Keratinocyte (primary cell): Measurements from ENCODE around the gene BSX. TPM values are rescaled to one million over a fixed set of nuclear protein-coding genes. Genes with fewer than 3 reads are reported as not detected.

ENCODE experiments used
- DNase-seq: peaks from one replicate; pipeline ENCODE4 v3.0.0-alpha.2; 2011; ENCODE audit warnings: low read depth, missing footprints, low spot score
- FAIRE-seq: peaks from 2 replicates; lab custom pipeline; 2011; peaks lifted over from hg19 to GRCh38; lab: Jason Lieb, UNC
- H2AFZ ChIP-seq: 2 replicates; pipeline ENCODE4 v1.6.0; 2012; ENCODE audit warnings: low read length, control low read depth, inconsistent platforms; ENCODE audit not compliant: control insufficient read depth
- H3K27ac ChIP-seq: 2 replicates; pipeline ENCODE4 v1.5.1; 2011; ENCODE audit warnings: low read length; ENCODE audit not compliant: control insufficient read depth, insufficient read depth
- H3K27me3 ChIP-seq: 3 replicates; pipeline ENCODE4 v1.6.0; 2011; ENCODE audit warnings: low read length; ENCODE audit not compliant: control insufficient read depth, insufficient read depth; ENCODE audit errors: extremely low read depth
- H3K36me3 ChIP-seq, 2 experiments: 2 replicates in 1 of 2; 3 replicates in 1 of 2; pipeline ENCODE4 v1.5.1; 2011; ENCODE audit warnings: low read length in 2 of 2, mild to moderate bottlenecking in 1 of 2; ENCODE audit not compliant: control insufficient read depth in 2 of 2, insufficient read depth in 2 of 2; ENCODE audit errors: extremely low read depth in 1 of 2
- H3K4me1 ChIP-seq: 3 replicates; pipeline ENCODE4 v1.5.1; 2011; ENCODE audit warnings: low read length; ENCODE audit not compliant: control insufficient read depth, insufficient read depth; ENCODE audit errors: extremely low read depth
- H3K4me2 ChIP-seq: 3 replicates; pipeline ENCODE4 v1.6.0; 2011; ENCODE audit warnings: low read depth, low read length; ENCODE audit not compliant: control insufficient read depth, insufficient read depth; ENCODE audit errors: extremely low read depth
- H3K4me3 ChIP-seq, 3 experiments: fragments of 200-600 bp in 1 of 3; sonication (generic) in 1 of 3; 2 replicates in 2 of 3; 3 replicates in 1 of 3; pipeline ENCODE4 v1.5.1; 2011 to 2016; ENCODE audit warnings: low read length in 3 of 3, mild to moderate bottlenecking in 3 of 3, control low read depth in 2 of 3, inconsistent platforms in 1 of 3, low read depth in 1 of 3, mixed read lengths in 1 of 3, mixed run types in 1 of 3, moderate library complexity in 1 of 3; ENCODE audit not compliant: control insufficient read depth in 2 of 3, insufficient read depth in 2 of 3; ENCODE audit errors: extremely low read depth in 1 of 3
- H3K79me2 ChIP-seq: 2 replicates; pipeline ENCODE4 v1.6.0; 2012; ENCODE audit warnings: low read length; ENCODE audit not compliant: control insufficient read depth, insufficient read depth
- H3K9ac ChIP-seq: 3 replicates; pipeline ENCODE4 v1.6.0; 2011; ENCODE audit warnings: low read length; ENCODE audit not compliant: control insufficient read depth, insufficient read depth; ENCODE audit errors: extremely low read depth
- H3K9me1 ChIP-seq: 3 replicates; pipeline ENCODE4 v1.6.0; 2011; ENCODE audit warnings: low read length; ENCODE audit not compliant: control insufficient read depth, insufficient read depth; ENCODE audit errors: extremely low read depth
- H3K9me3 ChIP-seq: 2 replicates; pipeline ENCODE4 v1.5.1; 2012; ENCODE audit warnings: low read depth, low read length; ENCODE audit not compliant: control insufficient read depth
- H4K20me1 ChIP-seq: 3 replicates; pipeline ENCODE4 v1.6.0; 2011; ENCODE audit warnings: low read length; ENCODE audit not compliant: control insufficient read depth, insufficient read depth; ENCODE audit errors: extremely low read depth
- EZH2 ChIP-seq: IDR thresholded peaks from one replicate; pipeline ENCODE4 v1.6.1; 2012; ENCODE audit warnings: inconsistent platforms, mild to moderate bottlenecking, low read length, moderate library complexity
- dilution Hi-C: fragments of 300-500 bp; cut with MboI; formaldehyde crosslinking; loops from one replicate; pipeline ENCODE4 v1.7.0; 2020; ENCODE audit warnings: low sequenced_read_pairs; ENCODE audit not compliant: extremely low pct_ligation_motif_present
- polyA plus RNA-seq, 5 experiments: library from polyadenylated mRNA; depleted of rRNA in 3 of 5; stranded (reverse) in 3 of 5; stranded (forward) in 1 of 5; unstranded in 1 of 5; fragments of >200 nt; gene quantifications; 1 replicate in 1 of 5; 2 replicates in 3 of 5; 3 replicates in 1 of 5; pipeline versions ENCODE4 v1.2.1 to v1.2.3, GENCODE V29; 2011 to 2012; ENCODE audit warnings: missing spikeins in 2 of 5, low read depth in 1 of 5, low replicate concordance in 1 of 5
- TF ChIP-seq, protein P1 (sequence below), 3 experiments: IDR thresholded peaks in 1 of 3; conservative IDR thresholded peaks in 1 of 3; optimal IDR thresholded peaks in 1 of 3; 2 replicates in 2 of 3; 3 replicates in 1 of 3; pipeline versions ENCODE3 to v1.5.1; 2011; ENCODE audit warnings: low read length in 3 of 3, mild to moderate bottlenecking in 3 of 3, moderate library complexity in 2 of 3, control low read depth in 1 of 3, inconsistent platforms in 1 of 3; ENCODE audit not compliant: insufficient read depth in 2 of 3; ENCODE audit errors: extremely low read depth in 1 of 3

Gene BSX
- polyA plus RNA-seq, 1 donor (not counting 4 experiments of a cell fraction or from before 2014, with no cell fraction given), result not detected

DNA sequence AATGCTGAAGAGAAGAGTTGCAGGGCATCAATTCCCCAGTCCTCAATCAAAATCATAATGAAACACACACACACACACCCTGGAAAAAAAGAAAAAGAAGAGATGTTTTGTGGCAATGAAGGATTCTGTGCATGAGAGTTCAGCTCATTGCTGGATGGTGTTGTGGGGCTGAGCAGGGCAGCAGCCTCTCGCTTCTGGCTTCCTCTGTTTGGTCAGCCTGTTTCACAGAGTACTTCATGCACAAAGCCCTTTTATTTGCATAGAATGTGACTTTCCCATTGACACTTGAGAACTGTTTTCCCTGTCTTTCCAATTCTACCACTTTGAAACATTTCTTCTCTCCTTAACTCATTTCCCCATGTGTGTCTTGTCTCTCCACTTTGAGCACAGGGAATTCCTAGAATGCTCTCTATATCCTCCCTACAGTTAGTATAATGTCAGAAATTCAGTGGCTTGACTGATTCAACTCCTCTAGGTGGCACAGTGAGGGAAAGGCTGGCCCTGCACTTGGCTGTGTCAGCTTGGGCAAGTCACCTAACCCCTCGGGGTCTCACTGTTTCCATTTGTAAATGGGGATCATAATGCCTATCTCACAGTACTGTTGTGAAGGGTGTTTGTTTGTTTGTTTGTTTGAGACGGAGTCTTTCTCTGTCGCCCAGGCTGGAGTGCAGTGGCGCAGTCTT is 25.4 kb upstream of the BSX start:
- Histone ChIP-seq H3K9me1 (no peaks in the 10 kb centered on the region), H2AFZ (no peak overlapping the region), H3K4me3 (no peak overlapping the region), H3K79me2 (no peaks in the 10 kb centered on the region), H3K27me3 (peaks cover 7% of the 10 kb centered on the region), H3K36me3 (no peaks in the 10 kb centered on the region), H3K27ac (no peak overlapping the region), H3K9me3 (no peaks in the 10 kb centered on the region), H3K4me1 (no peaks in the 10 kb centered on the region), H3K9ac (no peak overlapping the region), H4K20me1 (no peaks in the 10 kb centered on the region), H3K4me2 (no peak overlapping the region)
- DNase-seq (no peak), FAIRE-seq (no peak)
- TF ChIP-seq, protein P1, sequence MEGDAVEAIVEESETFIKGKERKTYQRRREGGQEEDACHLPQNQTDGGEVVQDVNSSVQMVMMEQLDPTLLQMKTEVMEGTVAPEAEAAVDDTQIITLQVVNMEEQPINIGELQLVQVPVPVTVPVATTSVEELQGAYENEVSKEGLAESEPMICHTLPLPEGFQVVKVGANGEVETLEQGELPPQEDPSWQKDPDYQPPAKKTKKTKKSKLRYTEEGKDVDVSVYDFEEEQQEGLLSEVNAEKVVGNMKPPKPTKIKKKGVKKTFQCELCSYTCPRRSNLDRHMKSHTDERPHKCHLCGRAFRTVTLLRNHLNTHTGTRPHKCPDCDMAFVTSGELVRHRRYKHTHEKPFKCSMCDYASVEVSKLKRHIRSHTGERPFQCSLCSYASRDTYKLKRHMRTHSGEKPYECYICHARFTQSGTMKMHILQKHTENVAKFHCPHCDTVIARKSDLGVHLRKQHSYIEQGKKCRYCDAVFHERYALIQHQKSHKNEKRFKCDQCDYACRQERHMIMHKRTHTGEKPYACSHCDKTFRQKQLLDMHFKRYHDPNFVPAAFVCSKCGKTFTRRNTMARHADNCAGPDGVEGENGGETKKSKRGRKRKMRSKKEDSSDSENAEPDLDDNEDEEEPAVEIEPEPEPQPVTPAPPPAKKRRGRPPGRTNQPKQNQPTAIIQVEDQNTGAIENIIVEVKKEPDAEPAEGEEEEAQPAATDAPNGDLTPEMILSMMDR (optimal IDR thresholded peaks at IDR 0.05 in 1 of 3, IDR thresholded peaks at IDR 0.05 in 1 of 3, conservative IDR thresholded peaks at IDR 0.05 in 1 of 3; ENCODE audit: extremely low read depth in 1 of 3, insufficient read depth in 2 of 3, low read length in 3 of 3), result no peak
- TF ChIP-seq EZH2, result no peak
- dilution Hi-C loops, result no loop called here

DNA sequence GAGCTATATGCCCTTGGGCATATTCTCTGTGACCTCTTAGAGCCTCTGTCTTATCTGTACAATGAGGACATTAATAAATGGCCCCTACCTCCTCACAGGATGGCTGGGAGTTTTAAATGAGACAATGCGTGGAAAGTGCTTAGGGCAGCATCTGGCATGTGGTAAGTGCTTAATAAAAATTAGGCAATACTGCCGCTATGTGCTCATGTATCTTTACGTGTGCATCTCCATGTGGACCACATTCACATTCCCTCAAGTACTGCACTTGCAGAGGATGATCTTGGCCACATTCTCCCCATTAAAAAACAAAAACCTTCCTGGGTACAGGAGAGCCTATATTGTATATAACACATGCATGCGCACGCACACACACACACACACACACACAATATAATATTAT is 19.1 kb upstream of the BSX start:
- DNase-seq, result no peak
- H3K9ac ChIP-seq, result no peak overlapping the region
- H3K4me1 ChIP-seq, result no peaks in the 10 kb centered on the region
- FAIRE-seq, result no peak
- no peaks in the 10 kb centered on the region for H3K9me3 ChIP-seq
- no peak overlapping the region for H3K4me3 ChIP-seq
- no peak for TF ChIP-seq EZH2
- TF ChIP-seq, protein P1 (optimal IDR thresholded peaks at IDR 0.05 in 1 of 3, IDR thresholded peaks at IDR 0.05 in 1 of 3, conservative IDR thresholded peaks at IDR 0.05 in 1 of 3; ENCODE audit: extremely low read depth in 1 of 3, insufficient read depth in 2 of 3, low read length in 3 of 3), result no peak
- no peak overlapping the region for H3K4me2 ChIP-seq
- H4K20me1 ChIP-seq, result no peaks in the 10 kb centered on the region
- no peaks in the 10 kb centered on the region for H3K79me2 ChIP-seq
- H2AFZ ChIP-seq, result no peak overlapping the region
- H3K27me3 ChIP-seq, result peaks cover 9% of the 10 kb centered on the region
- dilution Hi-C loops, result no loop called here
- no peaks in the 10 kb centered on the region for H3K36me3 ChIP-seq
- H3K9me1 ChIP-seq, result no peaks in the 10 kb centered on the region
- H3K27ac ChIP-seq, result no peak overlapping the region
